Endothelial cell of umbilical vein (primary cell): ENCODE measurements around the gene OR8A1. TPM values are rescaled to one million over a fixed set of nuclear protein-coding genes. Genes with fewer than 3 reads are reported as not detected.

Experiments
- BruUV-seq: library from RNA; stranded (reverse); fragments of 400-500 nt; replicated peaks from 2 replicates; lab custom pipeline; 2021; lab: Mats Ljungman, UMichigan
- CTCF ChIA-PET: fragments of 300-600, 350-600 bp; sonication (Branson Sonifier 250); formaldehyde crosslinking; loops from one replicate; lab custom pipeline; 2021; ENCODE audit warnings: antibody characterized with exemption, inconsistent platforms; lab: Charles Lee
- POLR2A ChIA-PET: fragments of 300-600, 350-600 bp; sonication (Branson Sonifier 250); formaldehyde crosslinking; loops from one replicate; lab custom pipeline; 2021; ENCODE audit warnings: antibody characterized with exemption, inconsistent platforms; lab: Charles Lee
- DNase-seq: peaks from one replicate; pipeline ENCODE4 v3.0.0-alpha.2; 2011; ENCODE audit warnings: low read depth, low spot score
- FAIRE-seq: peaks from 2 replicates; lab custom pipeline; 2011; peaks lifted over from hg19 to GRCh38; lab: Jason Lieb, UNC
- H2AFZ ChIP-seq: 2 replicates; pipeline ENCODE4 v1.6.0; 2012; ENCODE audit warnings: low read depth, low read length, control low read depth, inconsistent platforms
- H3K27ac ChIP-seq: 2 replicates; pipeline ENCODE4 v1.5.1; 2011; ENCODE audit warnings: low read depth, mild to moderate bottlenecking, control low read depth, low read length, moderate library complexity; ENCODE audit not compliant: insufficient read depth
- H3K27me3 ChIP-seq, 2 experiments: 2 replicates each; pipeline versions ENCODE4 v1.6.0 to v1.6.1; 2011; ENCODE audit warnings: low read length in 2 of 2, mixed read lengths in 1 of 2; ENCODE audit not compliant: control insufficient read depth in 2 of 2, insufficient read depth in 2 of 2
- H3K36me3 ChIP-seq, 2 experiments: 2 replicates in 1 of 2; 3 replicates in 1 of 2; pipeline ENCODE4 v1.5.1; 2011; ENCODE audit warnings: low read length in 2 of 2, mild to moderate bottlenecking in 1 of 2, moderate library complexity in 1 of 2; ENCODE audit not compliant: control insufficient read depth in 2 of 2, insufficient read depth in 2 of 2; ENCODE audit errors: extremely low read depth in 1 of 2
- H3K4me1 ChIP-seq: 3 replicates; pipeline ENCODE4 v1.5.1; 2011; ENCODE audit warnings: mild to moderate bottlenecking, low read length; ENCODE audit not compliant: control insufficient read depth, insufficient read depth; ENCODE audit errors: extremely low read depth
- H3K4me2 ChIP-seq: 2 replicates; pipeline ENCODE4 v1.6.1; 2011; ENCODE audit warnings: low read length, control low read depth, mixed read lengths; ENCODE audit not compliant: insufficient read depth
- H3K4me3 ChIP-seq, 3 experiments: fragments of 200-600 bp in 1 of 3; sonication (generic), shearing (Covaris generic) in 1 of 3; replicated peaks in 1 of 3; 2 replicates each; pipeline ENCODE4 v1.5.1; 2011 to 2016; ENCODE audit warnings: control low read depth in 3 of 3, low read length in 3 of 3, mild to moderate bottlenecking in 2 of 3, inconsistent platforms in 1 of 3, low read depth in 1 of 3, moderate library complexity in 1 of 3; ENCODE audit not compliant: insufficient read depth in 1 of 3
- H3K79me2 ChIP-seq: 2 replicates; pipeline ENCODE4 v1.6.0; 2012; ENCODE audit warnings: low read length, inconsistent platforms; ENCODE audit not compliant: control insufficient read depth, insufficient read depth
- H3K9ac ChIP-seq: replicated peaks from 2 replicates; pipeline ENCODE3; 2011; ENCODE audit warnings: low read length, control low read depth; ENCODE audit not compliant: insufficient read depth; ENCODE audit errors: extremely low read depth
- H3K9me1 ChIP-seq: replicated peaks from 3 replicates; pipeline ENCODE4 v1.6.0; 2011; ENCODE audit warnings: mild to moderate bottlenecking, low read length; ENCODE audit not compliant: control insufficient read depth, insufficient read depth; ENCODE audit errors: extremely low read depth
- H3K9me3 ChIP-seq: replicated peaks from 2 replicates; pipeline ENCODE4 v1.5.1; 2012; ENCODE audit warnings: low read length, inconsistent platforms; ENCODE audit not compliant: control insufficient read depth, insufficient read depth
- H4K20me1 ChIP-seq: replicated peaks from 2 replicates; pipeline ENCODE3; 2011; ENCODE audit warnings: mild to moderate bottlenecking, low read length; ENCODE audit not compliant: control insufficient read depth, insufficient read depth; ENCODE audit errors: extremely low read depth
- MYC ChIP-seq: IDR thresholded peaks from one replicate; pipeline ENCODE4 v1.6.1; 2011; ENCODE audit warnings: mild to moderate bottlenecking, low read depth, low read length
- dilution Hi-C: fragments of 300-500 bp; cut with MboI; formaldehyde crosslinking; loops from one replicate; pipeline ENCODE4 v1.15.0; 2019; ENCODE audit warnings: low sequenced_read_pairs; ENCODE audit not compliant: extremely low pct_ligation_motif_present
- intact Hi-C: fragments of 100-400 bp; cut with micrococcal nuclease; formaldehyde crosslinking; loops from one replicate; pipeline ENCODE4 v1.10.0; 2022
- polyA plus RNA-seq, 4 experiments: library from polyadenylated mRNA; depleted of rRNA in 3 of 4; stranded (reverse) in 3 of 4; unstranded in 1 of 4; fragments of >200 nt; gene quantifications; 2 replicates each; pipeline versions ENCODE4 v1.2.1 to v1.2.3, GENCODE V29; 2011 to 2012; ENCODE audit warnings: missing spikeins in 1 of 4
- total RNA-seq: library from RNA; stranded (reverse); gene quantifications from 2 replicates; pipeline ENCODE4 v1.2.3, GENCODE V29; 2021

The OR8A1 gene
- total and polyA plus RNA-seq, 2 donors (not counting 3 experiments of a cell fraction or from before 2014, with no cell fraction given), result not detected

DNA sequence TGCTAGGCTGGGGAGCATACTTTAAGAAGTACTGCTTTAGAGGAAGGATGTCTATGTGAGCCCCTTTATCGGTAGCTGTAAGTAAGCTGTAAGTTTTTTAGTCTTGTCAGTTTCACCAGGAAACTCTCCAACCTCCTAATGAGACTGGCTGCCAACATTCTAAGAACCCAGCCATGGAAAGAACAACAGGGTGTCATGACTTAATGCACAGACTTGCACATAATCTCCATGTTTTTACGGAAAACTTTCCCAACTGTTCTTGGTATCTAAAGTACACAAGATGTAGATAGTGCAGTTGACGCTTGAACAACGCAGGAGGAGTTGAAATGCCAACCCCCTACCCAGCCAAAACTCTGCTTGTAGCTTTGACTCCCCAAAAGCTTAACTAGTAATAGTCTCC, 9.0 kb downstream of the OR8A1 start:
- Histone ChIP-seq H2AFZ (no peak overlapping the region), H3K9me3 (no peaks in the 10 kb centered on the region), H4K20me1 (no peaks in the 10 kb centered on the region), H3K79me2 (no peaks in the 10 kb centered on the region), H3K27ac (no peak overlapping the region), H3K9me1 (no peaks in the 10 kb centered on the region), H3K9ac (no peak overlapping the region), H3K27me3 (peaks cover 4 to 8% of the 10 kb centered on the region in 2 experiments), H3K4me1 (no peaks in the 10 kb centered on the region), H3K4me3 (no peak overlapping the region), H3K4me2 (no peak overlapping the region), H3K36me3 (no peaks in the 10 kb centered on the region)
- POLR2A ChIA-PET, result no interaction called here
- dilution Hi-C loops (no loop called here), intact Hi-C loops (no loop called here)
- FAIRE-seq (no peak), DNase-seq (no peak)
- CTCF ChIA-PET, result interaction anchor here (1.5 kb wide), 1 partner anchor 175 kb away, joined by 3 read pairs; no protein-coding TSS in a partner anchor
- BruUV-seq, result no TSS peak
- no peak for TF ChIP-seq MYC

DNA sequence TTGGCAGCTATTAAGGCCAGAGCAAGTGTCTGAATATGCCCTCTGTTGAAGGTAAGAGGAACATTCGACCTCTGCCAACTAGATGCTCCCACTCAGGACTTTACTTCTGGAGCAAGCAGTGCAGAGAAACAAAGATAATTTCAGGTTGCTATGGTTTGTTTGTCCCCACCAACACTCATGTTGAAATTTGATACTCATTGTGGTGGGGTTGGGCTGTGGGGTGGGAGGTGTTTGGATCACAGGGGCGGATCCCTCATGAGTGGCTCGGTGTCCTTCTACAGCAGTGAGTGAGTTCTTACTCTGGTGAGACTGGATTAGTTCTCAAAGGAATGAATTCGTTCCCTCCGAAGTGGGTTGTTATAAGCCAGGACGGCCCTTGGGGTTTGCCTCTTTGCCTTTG, 12.0 kb downstream of the OR8A1 start:
- BruUV-seq, result no TSS peak
- Histone ChIP-seq H3K9ac (no peak overlapping the region), H2AFZ (no peak overlapping the region), H3K27me3 (peaks cover 14% of the 10 kb centered on the region in 2 experiments), H3K27ac (no peak overlapping the region), H3K9me1 (no peaks in the 10 kb centered on the region), H3K9me3 (no peaks in the 10 kb centered on the region), H3K4me3 (no peak overlapping the region), H3K79me2 (no peaks in the 10 kb centered on the region), H4K20me1 (no peaks in the 10 kb centered on the region), H3K4me2 (no peak overlapping the region), H3K36me3 (no peaks in the 10 kb centered on the region), H3K4me1 (no peaks in the 10 kb centered on the region)
- no peak for TF ChIP-seq MYC
- intact Hi-C loops (no loop called here), dilution Hi-C loops (no loop called here)
- CTCF ChIA-PET, result interaction anchor here (1.7 kb wide), 1 partner anchor 16 kb away, joined by 4 read pairs; no protein-coding TSS in a partner anchor
- DNase-seq (no peak), FAIRE-seq (no peak)
- POLR2A ChIA-PET, result no interaction called here
